Right lobe of liver (tissue), 6 donors: Measurements from ENCODE around the gene RNF217. TPM values are rescaled to one million over a fixed set of nuclear protein-coding genes. Genes with fewer than 3 reads are reported as not detected.

Source experiments
- ATAC-seq, 4 donors: fragments of 200-7000 bp; cut with Tn5 transposase; one replicate each; pipeline ENCODE4 v1.9.1; 2020; ENCODE audit warnings: mild to moderate bottlenecking in 4 of 4, moderate library complexity in 4 of 4
- DNase-seq, 3 donors: peaks; one replicate each; pipeline ENCODE4 v3.0.0-alpha.2; 2020
- H3K27ac ChIP-seq, 3 donors: fragments of 200-600 bp; one replicate each; pipeline ENCODE4 v1.8.0; 2022
- H3K27me3 ChIP-seq, 2 donors: fragments of 200-600 bp; one replicate each; pipeline ENCODE4 v1.8.0; 2022
- H3K36me3 ChIP-seq, 4 donors: fragments of 200-600 bp; sonication (generic) in 1 of 4; one replicate each; pipeline versions ENCODE4 v1.5.1 to v1.8.0; 2017 to 2022; ENCODE audit warnings: control low read depth in 1 of 4
- H3K4me1 ChIP-seq, 4 donors: fragments of 200-600 bp; sonication (generic) in 1 of 4; one replicate each; pipeline versions ENCODE4 v1.5.1 to v1.8.0; 2017 to 2022; ENCODE audit warnings: control low read depth in 1 of 4
- H3K4me3 ChIP-seq, 3 donors: fragments of 200-600 bp; one replicate each; pipeline ENCODE4 v1.8.0; 2022
- H3K9me3 ChIP-seq, 4 donors: fragments of 200-600 bp; sonication (generic) in 1 of 4; one replicate each; pipeline versions ENCODE4 v1.5.1 to v1.8.0; 2017 to 2022; ENCODE audit warnings: control low read depth in 1 of 4
- CTCF ChIP-seq, 4 donors: fragments of 200-600 bp in 3 of 4; fragments of 450-650 bp in 1 of 4; IDR thresholded peaks; one replicate each; pipeline versions ENCODE4 v1.5.1 to v1.8.0; 2016 to 2022; ENCODE audit warnings: antibody characterized with exemption in 4 of 4, mild to moderate bottlenecking in 2 of 4
- POLR2A ChIP-seq: fragments of 450-650 bp; IDR thresholded peaks from one replicate; pipeline ENCODE4 v1.6.1; 2017; ENCODE audit warnings: antibody characterized with exemption, mild to moderate bottlenecking
- intact Hi-C, 2 donors: fragments of 100-400 bp; cut with DNase I; formaldehyde crosslinking; loops; one replicate each; pipeline versions ENCODE4 v1.11.2 to v1.14.1; 2022
- total RNA-seq, 6 experiments: library from RNA; depleted of rRNA in 2 of 6; stranded (reverse); fragments of >200 nt in 2 of 6; fragmentation: NEBNext Ultra II Directional in 3 of 6; extraction: Animal tissue kit (Norgen Biotek cat#: 25700) in 3 of 6; gene quantifications; one replicate each; pipeline versions ENCODE4 v1.1.0 to v1.2.4, GENCODE V29; 2016 to 2023
- donor health status: DM: no; HTN: yes; CAD: no.
- donor health status: DM: no; HTN: no; CAD: no.
- donor health status: DM: no; HTN: no; CAD: no.
- donor health status: DM: no; HTN: yes; CAD: no.
- donor health status: DM: no; HTN: yes; CAD: no.

The RNF217 gene
- total RNA-seq, 6 experiments from 2014 or later, result 9.8 to 20.7 (median 14.3) TPM

- H3K27ac ChIP-seq, result no peak overlapping the region
- no peak for TF ChIP-seq CTCF (IDR thresholded peaks at IDR 0.05)
- TF ChIP-seq POLR2A, result no peak
- H3K4me1 ChIP-seq, result no peaks in the 10 kb centered on the region
- H3K9me3 ChIP-seq, result no peaks in the 10 kb centered on the region
- no peak for DNase-seq
- no peaks in the 10 kb centered on the region for H3K27me3 ChIP-seq
- no peak for ATAC-seq
- intact Hi-C loops, result no loop called here
- H3K36me3 ChIP-seq, result no peaks in the 10 kb centered on the region
- no peak overlapping the region for H3K4me3 ChIP-seq
These were observed 178.6 kb downstream of the RNF217 start for GRCh38 chr6:125140808-125141207.

Other genes starting within 250 kb of the RNF217 start
- gene TPD52L1, start 191.3 kb downstream of the RNF217 start, total RNA-seq, result 100 to 1,000 TPM in 2 of 6 experiments, 10 to 100 TPM in 4; 36.8 to 119 (median 47.7) TPM